HepG2 (cell line): ENCODE measurements around the gene OR1F1. TPM values are rescaled to one million over a fixed set of nuclear protein-coding genes. Genes with fewer than 3 reads are reported as not detected.

Experiments
- GPBP1L1 ChIP-seq: sonication (generic); formaldehyde crosslinking; IDR thresholded peaks from 2 replicates; pipeline ENCODE4 v1.5.0; 2020; ENCODE audit warnings: mild to moderate bottlenecking, missing genetic modification reagents
- IKZF4 ChIP-seq: sonication (generic); formaldehyde crosslinking; IDR thresholded peaks from 2 replicates; pipeline ENCODE4 v1.5.1; 2020; ENCODE audit warnings: borderline replicate concordance, mild to moderate bottlenecking, low read depth, missing genetic modification reagents; ENCODE audit errors: not compliant biosample characterization
- KAT7 ChIP-seq: IDR thresholded peaks from 2 replicates; pipeline ENCODE4 v1.6.1; 2018; ENCODE audit warnings: borderline replicate concordance, missing compliant biosample characterization
- PAWR ChIP-seq: sonication (generic); formaldehyde crosslinking; IDR thresholded peaks from 2 replicates; pipeline ENCODE4 v1.4.0; 2020; ENCODE audit warnings: missing genetic modification reagents, mild to moderate bottlenecking, borderline replicate concordance
- RARG ChIP-seq: sonication (generic); formaldehyde crosslinking; IDR thresholded peaks from 2 replicates; pipeline ENCODE4 v1.4.0; 2020; ENCODE audit warnings: low read depth, mild to moderate bottlenecking, missing genetic modification reagents
- SAFB2 ChIP-seq: sonication (generic); formaldehyde crosslinking; IDR thresholded peaks from 2 replicates; pipeline ENCODE4 v1.5.1; 2020; ENCODE audit warnings: missing genetic modification reagents, low read depth, mild to moderate bottlenecking, borderline replicate concordance
- SAP130 ChIP-seq: IDR thresholded peaks from 2 replicates; pipeline ENCODE4 v1.6.1; 2016; ENCODE audit warnings: low read depth
- SKI ChIP-seq: fragments of 450-650 bp; IDR thresholded peaks from one replicate; pipeline ENCODE4 v1.6.1; 2018; ENCODE audit warnings: mild to moderate bottlenecking; ENCODE audit not compliant: partially characterized antibody
- TAF15 ChIP-seq: fragments of 200-400 bp; formaldehyde crosslinking; IDR thresholded peaks from one replicate; pipeline ENCODE4 v1.6.1; 2018; ENCODE audit warnings: mild to moderate bottlenecking, low read depth, low read length; ENCODE audit not compliant: poor library complexity, severe bottlenecking
- TCF12 ChIP-seq, 2 experiments: fragments of 450-650 bp in 1 of 2; sonication (generic) in 1 of 2; formaldehyde crosslinking in 1 of 2; IDR thresholded peaks; 2 replicates each; pipeline versions ENCODE4 v1.6.1 to v1.8.0; 2017 to 2022; ENCODE audit warnings: antibody characterized with exemption in 1 of 2, mild to moderate bottlenecking in 1 of 2, missing genetic modification reagents in 1 of 2, moderate library complexity in 1 of 2
- TCF7 ChIP-seq: sonication (generic); IDR thresholded peaks from 2 replicates; pipeline ENCODE4 v1.6.1; 2016; ENCODE audit warnings: antibody characterized with exemption, low read depth
- ZBTB3 ChIP-seq: sonication (generic); formaldehyde crosslinking; IDR thresholded peaks from 2 replicates; pipeline ENCODE4 v1.4.0; 2020; ENCODE audit warnings: low read depth, mild to moderate bottlenecking, moderate library complexity, missing genetic modification reagents, borderline replicate concordance
- ZBTB44 ChIP-seq: sonication (generic); formaldehyde crosslinking; IDR thresholded peaks from 2 replicates; pipeline ENCODE4 v1.4.0; 2020; ENCODE audit warnings: missing genetic modification reagents
- ZBTB7B ChIP-seq: sonication (generic); formaldehyde crosslinking; IDR thresholded peaks from 2 replicates; pipeline ENCODE4 v1.4.0; 2020; ENCODE audit warnings: missing genetic modification reagents
- ZNF407 ChIP-seq: sonication (generic); formaldehyde crosslinking; IDR thresholded peaks from one replicate; pipeline ENCODE4 v1.5.1; 2020; ENCODE audit warnings: mild to moderate bottlenecking, missing genetic modification reagents; ENCODE audit errors: not compliant biosample characterization
- ZNF496 ChIP-seq: sonication (generic); formaldehyde crosslinking; IDR thresholded peaks from 2 replicates; pipeline ENCODE4 v1.8.1; 2023; ENCODE audit warnings: mild to moderate bottlenecking, moderate library complexity, missing genetic modification reagents; ENCODE audit not compliant: insufficient replicate concordance
- ZSCAN21 ChIP-seq: sonication (generic); formaldehyde crosslinking; IDR thresholded peaks from 2 replicates; pipeline ENCODE4 v1.8.0; 2022; ENCODE audit warnings: mild to moderate bottlenecking, missing genetic modification reagents, moderate library complexity, borderline replicate concordance
- polyA plus RNA-seq, 8 experiments: library from polyadenylated mRNA; depleted of rRNA in 3 of 8; stranded (reverse) in 7 of 8; unstranded in 1 of 8; fragments of >200 nt; fragmentation: Illumina TruSeq in 4 of 8; extraction: Trizol in 4 of 8; gene quantifications; 2 replicates each; pipeline versions ENCODE4 v1.2.1 to v1.2.3, GENCODE V29; 2011 to 2016; ENCODE audit warnings: low read depth in 4 of 8, missing spikeins in 1 of 8, mixed read lengths in 1 of 8; ENCODE audit not compliant: insufficient read depth in 1 of 8
- total RNA-seq, 5 experiments: library from RNA; depleted of rRNA; stranded (reverse); fragments of >200 nt; fragmentation: Illumina TruSeq; extraction: Trizol; gene quantifications; 2 replicates each; pipeline ENCODE4 v1.2.3, GENCODE V29; 2016; ENCODE audit warnings: low read depth in 1 of 5

The OR1F1 gene
- total and polyA plus RNA-seq, 2 of the 13 experiments (the other 11 are each of a cell fraction or from before 2014, with no cell fraction given): 0.90 TPM; not detected in 1

GRCh38 chr16:3143598-3144320, 44.2 kb upstream of the OR1F1 start (continued):
- 0 out of 2 replicates have a peak, but pooled peaks have one; percentile 25 for TF ChIP-seq SAFB2 (CRISPR knock-in tag)
- TF ChIP-seq TCF7: no peak
- peak; percentile 22 for TF ChIP-seq ZNF407
- TF ChIP-seq TCF12 (IDR thresholded peaks at IDR 0.05): no peak
- TF ChIP-seq TCF12 (CRISPR knock-in tag; IDR thresholded peaks at IDR 0.05): no peak
- TF ChIP-seq GPBP1L1 (CRISPR knock-in tag): no peak
- no peak for TF ChIP-seq ZBTB44
- peak; percentile 68 for TF ChIP-seq SAP130 (CRISPR knock-in tag)
- no peak for TF ChIP-seq SKI
- peak; percentile 48 for TF ChIP-seq IKZF4 (CRISPR knock-in tag)
- TF ChIP-seq ZNF496: no peak
- TF ChIP-seq ZSCAN21: peak; percentile 54; the same call in 1 of the 2 replicates
- TF ChIP-seq ZBTB3 (CRISPR knock-in tag): no peak
- TF ChIP-seq RARG (CRISPR knock-in tag): no peak
- TF ChIP-seq KAT7: 0 out of 2 replicates have a peak, but pooled peaks have one; percentile 11
- no peak for TF ChIP-seq PAWR (CRISPR knock-in tag)
- 0 out of 2 replicates have a peak, but pooled peaks have one; percentile 26 for TF ChIP-seq ZBTB7B (CRISPR knock-in tag)
- no peak for TF ChIP-seq TAF15
